ENCODE results near the gene C1orf146.
"Not testable (repeated sequence)": the region's sequence is repeated elsewhere in the genome, so short reads cannot be mapped to it uniquely, and the experiment has no call there.

The C1orf146 gene

GRCh38 chr1:92217721-92218120 is at the start of gene C1orf146:
Gene C1orf146 (plus strand): TSS chr1:92217915. CDS start chr1:92231421, 13,506 bp downstream.
- DNase-seq, result no peak

DNA sequence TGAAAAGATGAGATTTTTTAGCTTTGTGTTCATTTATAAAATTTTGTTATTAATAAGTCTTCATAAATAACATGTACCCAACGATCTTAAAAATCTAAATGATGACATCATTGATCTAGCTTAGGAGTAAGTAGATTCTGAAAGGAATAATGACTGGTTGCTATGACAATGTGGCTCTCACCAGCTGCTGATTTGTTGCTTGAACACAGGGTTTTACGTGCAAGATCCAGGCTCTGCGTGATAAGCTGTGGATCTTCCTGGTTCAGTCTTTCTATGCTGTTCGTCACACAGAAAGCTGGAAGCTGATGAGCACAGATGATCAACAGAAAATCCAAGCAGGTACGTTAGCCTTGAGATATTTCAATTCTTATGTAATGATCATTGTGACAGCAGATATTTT is 49.1 kb upstream of the C1orf146 start:
- DNase-seq, result no peak

DNA sequence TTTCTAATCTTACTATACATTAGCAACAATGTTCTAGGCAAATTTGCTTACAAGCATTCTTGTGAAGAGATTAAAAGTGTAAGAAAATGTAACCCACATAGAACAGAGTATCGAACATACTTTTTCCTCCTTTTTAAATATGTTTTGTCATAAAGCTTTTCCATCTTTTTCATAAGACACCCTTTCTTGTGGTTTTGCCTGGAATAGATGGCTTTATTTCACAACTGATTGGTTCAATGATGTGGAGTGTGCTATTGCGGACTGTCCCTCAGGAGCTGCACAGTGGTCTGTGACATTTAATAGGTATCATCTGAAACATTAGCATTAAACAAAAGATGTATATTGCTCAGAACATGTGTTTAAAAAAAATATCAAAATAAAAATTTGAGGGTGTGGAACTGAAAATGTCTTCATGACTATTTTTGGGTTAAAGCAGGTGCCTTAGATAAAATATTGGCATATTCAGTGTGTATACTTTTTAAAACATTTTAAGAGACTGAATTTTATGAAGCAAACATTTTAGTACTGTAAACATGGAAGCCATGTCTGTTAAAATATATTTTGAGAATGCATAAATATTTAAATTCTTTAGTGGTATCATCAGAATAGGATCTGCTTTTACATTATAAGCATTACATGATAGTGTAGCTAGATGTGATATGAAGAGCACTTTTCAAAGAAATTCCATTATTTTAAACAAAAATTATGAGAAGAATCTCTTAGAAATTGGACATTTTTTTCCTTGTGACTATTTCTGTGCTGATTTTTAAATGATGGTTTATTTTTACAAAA is 48.3 kb upstream of the C1orf146 start:
- peak; percentile 2 for DNase-seq

- DNase-seq, result no peak
Measured at GRCh38 chr1:92184632-92185031, 33.1 kb upstream of the C1orf146 start.

- DNase-seq, result no peak
Measured at GRCh38 chr1:92186081-92186480, 31.6 kb upstream of the C1orf146 start.

DNA sequence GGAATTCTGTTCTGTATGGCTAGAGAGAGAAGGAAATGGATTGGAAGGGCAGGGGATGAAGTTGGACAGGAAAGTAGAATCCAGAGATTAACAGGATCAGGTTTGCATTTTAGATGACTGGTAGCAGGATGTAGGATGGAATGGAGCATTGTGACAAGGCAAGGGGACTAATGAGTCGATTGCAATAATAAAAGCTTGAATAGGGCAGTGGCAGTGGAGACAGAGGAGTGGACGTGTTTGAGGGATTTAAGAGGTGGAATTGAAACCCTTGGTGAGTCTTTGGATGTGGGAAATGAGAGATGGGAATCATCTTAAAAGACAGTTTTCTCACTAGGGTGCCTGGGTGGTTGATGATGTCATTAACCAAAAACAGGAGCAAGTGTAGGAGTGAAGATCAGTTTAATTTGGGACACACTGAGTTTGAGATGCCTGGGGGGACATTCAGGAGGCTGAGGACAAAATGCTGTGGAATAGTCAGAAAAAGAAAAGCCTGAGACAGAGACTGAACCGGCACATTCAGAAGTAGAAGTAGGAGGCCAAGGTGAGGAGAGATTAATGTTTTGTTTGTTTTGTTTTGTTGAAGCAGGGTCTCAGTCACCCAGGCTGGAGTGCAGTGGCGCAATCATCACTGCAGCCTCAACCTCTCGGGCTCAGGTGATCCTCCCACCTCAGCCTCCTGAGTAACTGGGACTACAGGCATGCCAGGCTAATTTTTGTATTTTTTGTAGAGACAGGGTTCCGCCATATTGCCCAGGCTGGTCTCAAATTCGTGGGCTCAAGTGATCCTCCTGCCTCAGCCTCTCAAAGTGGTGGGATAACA is 29.1 kb upstream of the C1orf146 start:
- DNase-seq, result peak; percentile 10

GRCh38 chr1:92191726-92192125 is 26.0 kb upstream of the C1orf146 start:
- no peak for DNase-seq

GRCh38 chr1:92192246-92192645 is 25.5 kb upstream of the C1orf146 start:
- DNase-seq, result no peak

DNA sequence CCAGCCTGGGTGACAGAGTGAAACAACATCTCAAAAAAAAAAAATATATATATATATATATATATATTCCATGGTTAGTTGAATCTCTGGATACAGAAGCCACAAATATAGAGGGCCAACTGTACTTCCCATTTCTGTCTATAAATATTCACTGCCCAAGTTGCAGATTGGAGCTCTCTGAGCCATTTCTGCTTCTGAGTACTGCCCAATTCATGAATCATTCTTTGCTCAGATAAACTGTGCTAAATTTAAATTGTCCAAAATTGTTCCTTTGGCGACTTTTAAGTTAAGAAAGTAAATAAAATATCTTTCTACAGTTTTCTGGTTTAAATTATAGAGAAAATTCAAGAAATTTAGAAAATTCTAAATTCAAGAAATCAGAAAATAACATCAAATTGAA is 23.2 kb upstream of the C1orf146 start:
- DNase-seq, result peak; percentile 89

GRCh38 chr1:92201973-92202372 is 15.7 kb upstream of the C1orf146 start:
- peak; percentile 90 for DNase-seq

DNA sequence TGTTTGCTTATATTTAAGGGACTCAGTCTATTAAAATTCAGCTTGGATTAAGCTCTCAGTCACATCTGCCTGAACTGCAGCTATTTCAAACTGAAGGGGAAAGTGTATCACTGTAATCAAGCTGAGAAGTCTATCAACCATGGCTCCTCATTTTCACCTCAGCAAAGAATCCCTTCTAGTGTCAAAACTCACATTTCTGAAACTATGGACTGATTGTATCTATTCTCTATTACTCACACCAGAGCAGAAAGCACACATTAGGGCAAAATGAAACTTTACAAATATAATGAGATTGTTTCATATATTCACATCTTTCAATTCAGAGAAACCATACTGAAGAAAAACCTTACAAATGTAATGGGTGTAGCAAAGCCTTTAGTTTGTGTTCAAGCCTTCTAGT is 14.6 kb upstream of the C1orf146 start:
- DNase-seq, result no peak

DNA sequence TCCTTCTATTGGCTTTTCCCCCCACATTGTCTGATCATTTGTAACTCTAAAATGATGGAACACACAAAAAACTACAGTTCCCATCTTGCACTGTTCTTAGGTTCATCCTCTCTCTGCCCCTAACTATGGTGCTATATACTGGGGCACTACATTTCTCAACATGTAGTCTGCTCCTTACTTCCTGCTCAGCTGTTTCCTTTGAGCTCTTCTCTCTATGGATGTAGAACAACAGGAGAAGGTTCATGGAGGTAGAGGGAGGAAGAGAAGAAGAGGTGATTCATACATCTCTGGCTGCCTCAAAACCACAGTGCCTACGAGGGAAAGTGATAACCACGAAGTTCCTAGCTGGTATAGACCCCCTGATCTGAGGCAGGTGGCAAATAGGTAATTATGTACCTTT is 7.0 kb upstream of the C1orf146 start:
- DNase-seq, result peak; percentile 17

- DNase-seq, result no peak
Measured at GRCh38 chr1:92211166-92211565, 6.5 kb upstream of the C1orf146 start.

GRCh38 chr1:92218559-92218958 is 844 bp downstream of the C1orf146 start:
- no peak for DNase-seq

GRCh38 chr1:92219028-92219427 is 1.3 kb downstream of the C1orf146 start:
- DNase-seq, result no peak

DNA sequence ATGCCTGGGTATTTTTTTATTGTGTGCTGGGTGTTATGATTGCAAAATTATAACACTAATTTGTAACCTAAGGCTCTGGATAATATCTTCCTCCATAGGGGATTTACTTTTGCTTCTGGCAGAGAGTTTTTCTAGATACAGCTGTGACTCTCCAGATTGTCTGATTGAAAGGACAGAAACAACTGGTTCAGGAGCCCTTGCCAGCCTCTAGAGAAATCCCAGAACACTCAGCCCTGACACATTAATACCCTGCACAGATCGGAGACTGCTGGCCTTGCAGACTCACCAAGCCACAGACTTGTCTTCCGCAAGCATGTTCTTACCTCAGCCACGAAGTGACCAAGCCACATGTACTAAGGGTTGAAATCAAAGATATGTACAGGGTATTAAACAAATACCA is 10.7 kb downstream of the C1orf146 start:
- no peak for DNase-seq

GRCh38 chr1:92230736-92231135 is 13.0 kb downstream of the C1orf146 start:
- DNase-seq, result no peak

DNA sequence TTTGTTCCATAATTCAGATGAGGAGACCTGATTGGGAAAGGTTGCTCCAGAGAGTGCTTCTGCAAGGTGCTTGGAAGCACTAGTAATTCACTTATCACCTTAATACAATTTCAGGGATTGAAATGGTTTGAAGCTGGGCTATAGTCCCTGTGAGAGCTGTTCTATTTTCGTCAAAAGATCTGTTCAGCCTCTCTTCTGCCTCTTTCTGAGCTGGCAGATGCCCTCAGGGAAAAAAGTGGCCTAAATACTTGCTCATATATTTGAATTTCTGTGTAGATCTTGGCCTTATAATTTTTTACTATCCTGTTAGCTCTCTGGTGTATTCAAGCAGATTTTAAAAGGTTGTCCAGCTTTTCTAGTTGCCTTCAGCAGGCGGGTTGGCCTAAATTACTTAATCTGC is 22.3 kb downstream of the C1orf146 start:
- no peak for DNase-seq

GRCh38 chr1:92244376-92244775 is 26.7 kb downstream of the C1orf146 start:
- DNase-seq, result no peak

DNA sequence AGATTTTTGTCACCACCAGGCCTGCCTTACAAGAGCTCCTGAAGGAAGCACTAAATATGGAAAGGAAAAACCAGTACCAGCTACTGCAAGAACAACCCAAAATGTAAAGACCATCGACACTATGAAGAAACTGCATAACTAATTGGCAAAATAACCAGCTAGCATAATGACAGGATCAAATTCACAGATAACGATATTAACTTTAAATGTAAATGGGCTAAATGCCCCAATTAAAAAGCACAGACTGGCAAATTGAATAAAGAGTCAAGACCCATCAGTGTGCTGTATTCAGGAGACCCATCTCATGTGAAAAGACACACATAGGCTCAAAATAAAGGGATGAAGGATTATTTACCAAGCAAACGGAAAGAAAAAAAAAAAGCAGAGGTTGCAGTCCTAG is 37.0 kb downstream of the C1orf146 start:
- DNase-seq, result not testable (repeated sequence)

- DNase-seq, result peak; percentile 18
Measured at GRCh38 chr1:92259350-92259749, 41.6 kb downstream of the C1orf146 start.

GRCh38 chr1:92262516-92262915 is 44.8 kb downstream of the C1orf146 start:
- DNase-seq, result no peak

DNA sequence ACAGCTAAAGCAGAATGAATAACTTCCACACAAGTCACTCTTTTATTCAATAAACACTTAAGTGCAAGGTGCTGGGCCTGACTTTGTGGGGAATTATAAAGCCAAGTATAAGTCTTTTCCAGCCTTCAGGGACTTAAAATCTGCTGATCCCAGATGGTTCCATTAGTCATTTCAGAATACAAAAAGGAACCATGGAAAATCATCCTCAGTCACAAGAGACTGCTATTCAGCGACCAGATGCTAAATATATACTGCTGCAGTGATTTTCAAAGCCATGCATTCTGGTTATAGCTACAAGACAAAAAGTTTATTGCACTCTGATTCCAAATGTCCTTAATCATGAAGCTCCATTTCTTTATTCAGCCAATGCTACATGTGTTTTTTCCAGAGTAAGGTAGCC is 55.3 kb downstream of the C1orf146 start:
- DNase-seq, result no peak

GRCh38 chr1:92274939-92275338 is 57.2 kb downstream of the C1orf146 start:
- DNase-seq, result no peak
